Kidney epithelial cell (primary cell): ENCODE results near the gene BEND7. TPM values are rescaled to one million over a fixed set of nuclear protein-coding genes. Genes with fewer than 3 reads are reported as not detected.
A peak's percentile ranks its signal among the peaks of the same experiment; 100 is the strongest.

Experiments used
- DNase-seq: peaks from one replicate; pipeline ENCODE4 v3.0.0-alpha.2; 2010; ENCODE audit warnings: low read depth
- H3K27me3 ChIP-seq: 2 replicates; pipeline ENCODE4 v1.6.0; 2011; ENCODE audit warnings: low read length; ENCODE audit not compliant: control insufficient read depth, insufficient read depth
- H3K36me3 ChIP-seq: 2 replicates; pipeline ENCODE4 v1.5.1; 2011; ENCODE audit warnings: low read length; ENCODE audit not compliant: control insufficient read depth, insufficient read depth
- H3K4me3 ChIP-seq: 2 replicates; pipeline ENCODE4 v1.5.1; 2011; ENCODE audit warnings: low read depth, mild to moderate bottlenecking, control low read depth, low read length
- CTCF ChIP-seq: IDR thresholded peaks from 2 replicates; pipeline ENCODE4 v1.5.1; 2011; ENCODE audit warnings: mild to moderate bottlenecking, moderate library complexity, low read length, control low read depth, inconsistent platforms; ENCODE audit not compliant: insufficient read depth, poor library complexity, severe bottlenecking
- total RNA-seq: library from RNA; depleted of rRNA; stranded (reverse); fragments of >200 nt; gene quantifications from 2 replicates; pipeline ENCODE4 v1.2.3, GENCODE V29; 2015

BEND7 gene
- total RNA-seq, 1 donor from 2014 or later: 31.5 TPM

- TF ChIP-seq CTCF: no peak
- H3K4me3 ChIP-seq: no peak overlapping the region
- H3K36me3 ChIP-seq: no peaks in the 10 kb centered on the region
- DNase-seq: no peak
- no peaks in the 10 kb centered on the region for H3K27me3 ChIP-seq
These were observed 23.6 kb downstream of the BEND7 start for GRCh38 chr10:13505052-13505680.

GRCh38 chr10:13503745-13504463 is 24.9 kb downstream of the BEND7 start:
- Histone ChIP-seq H3K27me3 (no peaks in the 10 kb centered on the region), H3K4me3 (no peak overlapping the region)
- DNase-seq: peak; percentile 5

GRCh38 chr10:13502380-13502779 is 26.4 kb downstream of the BEND7 start:
- DNase-seq: no peak
- TF ChIP-seq CTCF: no peak
- Histone ChIP-seq H3K4me3 (no peak overlapping the region), H3K27me3 (no peaks in the 10 kb centered on the region), H3K36me3 (no peaks in the 10 kb centered on the region)

More at GRCh38 chr10:13503745-13504463, 24.9 kb downstream of the BEND7 start:
- no peak for TF ChIP-seq CTCF
- no peaks in the 10 kb centered on the region for H3K36me3 ChIP-seq

- no peak overlapping the region for H3K4me3 ChIP-seq
- H3K36me3 ChIP-seq: no peaks in the 10 kb centered on the region
- no peaks in the 10 kb centered on the region for H3K27me3 ChIP-seq
- no peak for TF ChIP-seq CTCF
- no peak for DNase-seq
These were observed 28.6 kb downstream of the BEND7 start for GRCh38 chr10:13500201-13500600.

- Histone ChIP-seq H3K27me3 (no peaks in the 10 kb centered on the region), H3K4me3 (no peak overlapping the region), H3K36me3 (no peaks in the 10 kb centered on the region)
- no peak for DNase-seq
- no peak for TF ChIP-seq CTCF
These were observed 29.7 kb downstream of the BEND7 start for GRCh38 chr10:13499150-13499549.
